ENCODE data around the gene DKKL1. TPM values are rescaled to one million over a fixed set of nuclear protein-coding genes. Genes with fewer than 3 reads are reported as not detected.

DKKL1 gene
- polyA plus RNA-seq, 1 donor from 2014 or later, result 2.8 TPM

DNA sequence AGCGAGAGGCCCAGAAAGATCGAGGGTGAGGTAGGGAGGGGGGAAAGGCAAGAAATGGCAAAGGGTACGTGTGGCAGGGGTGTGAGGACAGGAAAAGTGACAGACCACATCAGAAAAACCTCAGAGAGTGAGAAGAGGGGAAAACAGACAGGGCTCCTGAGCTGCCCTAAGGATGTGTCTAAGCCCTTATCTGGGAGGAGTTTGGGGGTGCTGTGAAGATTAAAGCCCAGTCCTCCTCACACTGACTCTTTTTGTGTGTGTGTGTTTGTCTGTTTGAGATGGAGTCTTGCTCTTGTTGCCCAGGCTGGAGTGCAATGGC lies 60.3 kb downstream of the DKKL1 start:
- H3K27ac ChIP-seq (ENCODE audit: low read length), result no peak overlapping the region
- H3F3A ChIP-seq (ENCODE audit: insufficient read depth, low read length, poor library complexity, severe bottlenecking), result no peaks in the 10 kb centered on the region
- H3K9me2 ChIP-seq (ENCODE audit: insufficient read depth, low read length), result no peaks in the 10 kb centered on the region
- no peak overlapping the region for H3K4me3 ChIP-seq (ENCODE audit: low read length)
- no peaks in the 10 kb centered on the region for H3K36me3 ChIP-seq (ENCODE audit: insufficient read depth, low read length)
- no peak overlapping the region for H3K4me2 ChIP-seq (ENCODE audit: low read length)
- H2AFZ ChIP-seq (ENCODE audit: low read depth, low read length), result no peak overlapping the region
- H3K79me2 ChIP-seq (replicated peaks; ENCODE audit: insufficient read depth, low read length), result no peaks in the 10 kb centered on the region
- peaks cover 90% of the 10 kb centered on the region for H3K27me3 ChIP-seq (ENCODE audit: insufficient read depth, low read depth, low read length)
- TF ChIP-seq MXI1 (conservative IDR thresholded peaks at IDR 0.05; ENCODE audit: poor library complexity, severe bottlenecking) (no peak), RAD21 (conservative IDR thresholded peaks at IDR 0.05) (no peak)
- no peaks in the 10 kb centered on the region for H4K20me1 ChIP-seq (ENCODE audit: insufficient read depth)
- no peaks in the 10 kb centered on the region for H3K9me3 ChIP-seq (ENCODE audit: low read length)
- H3K9ac ChIP-seq (ENCODE audit: low read length), result no peak overlapping the region

Other genes with a start within 250 kb of the DKKL1 start
- 88.7 and 99.0 TPM in 2 replicates for gene LIN7B, start 249.5 kb upstream of the DKKL1 start, polyA plus RNA-seq
- 5.7 and 8.4 TPM in 2 replicates for gene C19orf73, start 244.7 kb upstream of the DKKL1 start, polyA plus RNA-seq
- gene PPFIA3, start 244.3 kb upstream of the DKKL1 start, polyA plus RNA-seq, result 73.0 and 80.7 TPM in 2 replicates
- gene HRC, start 208.5 kb upstream of the DKKL1 start, polyA plus RNA-seq, result 1.0 TPM in 1 of 2 replicates, not detected in the other
- gene TRPM4, start 206.1 kb upstream of the DKKL1 start, polyA plus RNA-seq, result 40.0 and 42.5 TPM in 2 replicates
- gene SLC6A16, start 38.7 kb upstream of the DKKL1 start, polyA plus RNA-seq, result not detected in 2 replicates
- gene CD37, start 28.5 kb upstream of the DKKL1 start, polyA plus RNA-seq, result not detected in 2 replicates
- 1.0 and 1.3 TPM in 2 replicates for gene TEAD2, start 1.5 kb upstream of the DKKL1 start, polyA plus RNA-seq
- gene KASH5, start 24.4 kb downstream of the DKKL1 start, polyA plus RNA-seq, result 0.11 TPM in 1 of 2 replicates, not detected in the other
- gene PTH2, start 59.6 kb downstream of the DKKL1 start, polyA plus RNA-seq, result not detected in 2 replicates
- not detected in 2 replicates for gene GFY, start 61.5 kb downstream of the DKKL1 start, polyA plus RNA-seq
- gene SLC17A7, start 77.7 kb downstream of the DKKL1 start, polyA plus RNA-seq, result 0.07 TPM in 1 of 2 replicates, not detected in the other
- 132 and 145 TPM in 2 replicates for gene PIH1D1, start 87.9 kb downstream of the DKKL1 start, polyA plus RNA-seq
- 13.5 and 16.7 TPM in 2 replicates for gene ALDH16A1, start 89.3 kb downstream of the DKKL1 start, polyA plus RNA-seq
- gene FLT3LG, start 110.3 kb downstream of the DKKL1 start, polyA plus RNA-seq, result not detected in 2 replicates
- gene RPL13A, start 123.7 kb downstream of the DKKL1 start, polyA plus RNA-seq, result 2,313 and 2,518 TPM in 2 replicates
- gene RPS11, start 132.6 kb downstream of the DKKL1 start, polyA plus RNA-seq, result 4,020 and 4,439 TPM in 2 replicates
- gene FCGRT, start 148.8 kb downstream of the DKKL1 start, polyA plus RNA-seq, result 1.7 TPM in 1 of 2 replicates, not detected in the other
- gene RCN3, start 164.1 kb downstream of the DKKL1 start, polyA plus RNA-seq, result not detected in 2 replicates
- gene NOSIP, start 216.7 kb downstream of the DKKL1 start, polyA plus RNA-seq, result 129 and 153 TPM in 2 replicates
- not detected in 2 replicates for gene PRRG2, start 217.4 kb downstream of the DKKL1 start, polyA plus RNA-seq
- gene PRR12, start 227.3 kb downstream of the DKKL1 start, polyA plus RNA-seq, result 1.2 and 1.7 TPM in 2 replicates